ENCODE results near the gene PPM1F. TPM values are rescaled to one million over a fixed set of nuclear protein-coding genes. Genes with fewer than 3 reads are reported as not detected.

The PPM1F gene
- total and polyA plus RNA-seq, 2 donors (not counting 1 experiment from before 2014, with no cell fraction given) = 18.1 to 30.0 TPM

DNA sequence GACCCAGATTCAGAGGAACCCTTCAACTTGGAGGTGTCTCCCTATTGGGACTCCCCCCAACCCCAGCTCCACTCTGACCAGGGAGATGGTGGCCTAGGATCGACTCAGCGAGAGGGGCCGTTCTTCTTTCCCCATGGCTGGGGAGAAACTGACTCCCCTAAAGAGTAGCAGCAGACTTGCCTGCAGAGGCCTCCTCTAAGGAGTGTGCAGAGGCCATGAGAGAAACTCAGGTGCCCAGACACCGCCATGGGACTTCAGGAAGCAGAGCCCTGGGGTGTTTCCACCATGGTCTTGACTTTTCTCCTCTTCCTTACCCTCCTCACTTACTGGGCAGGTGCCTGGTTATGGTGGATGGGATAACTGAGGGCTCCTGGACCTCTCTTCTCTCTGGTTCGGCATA lies 32.6 kb upstream of the PPM1F start:
- H3K4me2 ChIP-seq (replicated peaks; ENCODE audit: low read depth, low read length, poor library complexity, severe bottlenecking) = no peak overlapping the region

DNA sequence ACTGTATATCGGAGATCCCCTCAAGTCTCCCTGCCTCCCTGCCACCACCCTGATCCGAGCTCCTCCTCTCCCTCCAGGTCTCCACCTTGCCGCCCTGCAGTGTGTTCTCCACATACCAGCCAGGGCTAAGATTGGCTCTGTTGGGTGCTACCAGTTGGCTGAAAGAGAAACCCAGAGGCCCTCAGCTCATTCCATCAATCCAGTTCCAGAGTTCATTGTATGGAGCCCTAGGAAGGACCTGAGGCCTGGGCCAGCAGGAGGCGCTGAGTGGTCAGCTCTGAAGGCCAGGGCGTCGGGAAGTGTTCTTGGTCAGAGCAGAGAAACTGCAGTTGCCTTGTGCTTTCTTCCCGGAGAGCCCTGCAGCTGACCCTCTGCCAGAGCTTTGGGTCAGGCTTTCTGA lies 32.1 kb upstream of the PPM1F start:
- CTCF ChIA-PET = interaction anchor here (1.1 to 1.5 kb wide), 2 partner anchors 33 to 77 kb away, joined by 5 read pairs; partner anchors contain the start of gene PPM1F
- Mint-ChIP-seq H3K4me3 (peak overlapping the region; percentile 50), H3K27ac (no peak overlapping the region)

More for the DNA sequence above, 32.6 kb upstream of the PPM1F start:
- H3K36me3 ChIP-seq (replicated peaks in 1 of 2; ENCODE audit: control extremely low read depth in 1 of 2, control insufficient read depth in 1 of 2, extremely low read depth in 1 of 2, insufficient read depth in 2 of 2, low read length in 1 of 2) = no peaks in the 10 kb centered on the region
- H3K9me3 ChIP-seq (ENCODE audit: control extremely low read depth in 1 of 3, control insufficient read depth in 2 of 3, insufficient read depth in 1 of 3, low read length in 2 of 3) = peaks cover 0 to 4% (median 0%) of the 10 kb centered on the region in 3 donors
- H3K79me2 ChIP-seq (ENCODE audit: control insufficient read depth, insufficient read depth, low read length) = peaks cover 33% of the 10 kb centered on the region
- ATAC-seq (ENCODE audit: low read depth) (no peak), DNase-seq (no peak)
- Mint-ChIP-seq H3K27ac (no peak overlapping the region), H3K9me3 (ENCODE audit: insufficient read depth) (no peaks in the 10 kb centered on the region), H3K4me1 (peaks cover 21% of the 10 kb centered on the region), H3K27me3 (no peaks in the 10 kb centered on the region), H3K4me3 (no peak overlapping the region)
- POLR2A ChIA-PET = no interaction called here
- WGBS (ENCODE audit: insufficient coverage) = 92% methylated on average over 3 of the region's 5 CpGs
- CTCF ChIA-PET = interaction anchor here (1.1 to 1.5 kb wide), 2 partner anchors 33 to 76 kb away, joined by 5 read pairs; partner anchors contain the start of gene PPM1F
- H3K27ac ChIP-seq (ENCODE audit: low read length in 2 of 2) = no peak overlapping the region
- H3K4me3 ChIP-seq (ENCODE audit: control extremely low read depth in 1 of 5, extremely low read depth in 1 of 5, insufficient read depth in 1 of 5, low read depth in 2 of 5, low read length in 4 of 5) = no peak overlapping the region
- H4K20me1 ChIP-seq (ENCODE audit: control insufficient read depth, insufficient read depth, low read length, poor library complexity, severe bottlenecking) = no peaks in the 10 kb centered on the region
- no peaks in the 10 kb centered on the region for H3K27me3 ChIP-seq (replicated peaks in 1 of 4; ENCODE audit: control extremely low read depth in 1 of 4, control insufficient read depth in 3 of 4, insufficient read depth in 4 of 4, low read length in 3 of 4)
- H2AFZ ChIP-seq (ENCODE audit: insufficient read depth, low read depth, low read length, poor library complexity, severe bottlenecking) = no peak overlapping the region
- peaks cover 14 to 18% of the 10 kb centered on the region in 2 donors for H3K4me1 ChIP-seq (ENCODE audit: control insufficient read depth in 2 of 2, insufficient read depth in 2 of 2, low read length in 2 of 2)
- intact Hi-C loops (cut with micrococcal nuclease) = no loop called here
- no peak overlapping the region for H3K9ac ChIP-seq (ENCODE audit: low read length)
- TF ChIP-seq, protein P1, sequence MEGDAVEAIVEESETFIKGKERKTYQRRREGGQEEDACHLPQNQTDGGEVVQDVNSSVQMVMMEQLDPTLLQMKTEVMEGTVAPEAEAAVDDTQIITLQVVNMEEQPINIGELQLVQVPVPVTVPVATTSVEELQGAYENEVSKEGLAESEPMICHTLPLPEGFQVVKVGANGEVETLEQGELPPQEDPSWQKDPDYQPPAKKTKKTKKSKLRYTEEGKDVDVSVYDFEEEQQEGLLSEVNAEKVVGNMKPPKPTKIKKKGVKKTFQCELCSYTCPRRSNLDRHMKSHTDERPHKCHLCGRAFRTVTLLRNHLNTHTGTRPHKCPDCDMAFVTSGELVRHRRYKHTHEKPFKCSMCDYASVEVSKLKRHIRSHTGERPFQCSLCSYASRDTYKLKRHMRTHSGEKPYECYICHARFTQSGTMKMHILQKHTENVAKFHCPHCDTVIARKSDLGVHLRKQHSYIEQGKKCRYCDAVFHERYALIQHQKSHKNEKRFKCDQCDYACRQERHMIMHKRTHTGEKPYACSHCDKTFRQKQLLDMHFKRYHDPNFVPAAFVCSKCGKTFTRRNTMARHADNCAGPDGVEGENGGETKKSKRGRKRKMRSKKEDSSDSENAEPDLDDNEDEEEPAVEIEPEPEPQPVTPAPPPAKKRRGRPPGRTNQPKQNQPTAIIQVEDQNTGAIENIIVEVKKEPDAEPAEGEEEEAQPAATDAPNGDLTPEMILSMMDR (IDR thresholded peaks at IDR 0.05) = no peak
- TF ChIP-seq EZH2 (IDR thresholded peaks at IDR 0.05; ENCODE audit: borderline replicate concordance, insufficient read depth, low read depth, low read length, poor library complexity, severe bottlenecking) = no peak

More for the DNA sequence above, 32.1 kb upstream of the PPM1F start:
- peaks cover 33% of the 10 kb centered on the region for H3K79me2 ChIP-seq (ENCODE audit: control insufficient read depth, insufficient read depth, low read length)
- Mint-ChIP-seq H3K4me1 (peaks cover 25% of the 10 kb centered on the region), H3K27me3 (no peaks in the 10 kb centered on the region), H3K9me3 (ENCODE audit: insufficient read depth) (no peaks in the 10 kb centered on the region)
- H3K9ac ChIP-seq (ENCODE audit: low read length) = no peak overlapping the region
- peaks cover 14 to 18% of the 10 kb centered on the region in 2 donors for H3K4me1 ChIP-seq (ENCODE audit: control insufficient read depth in 2 of 2, insufficient read depth in 2 of 2, low read length in 2 of 2)
- peaks cover 0 to 4% (median 0%) of the 10 kb centered on the region in 3 donors for H3K9me3 ChIP-seq (ENCODE audit: control extremely low read depth in 1 of 3, control insufficient read depth in 2 of 3, insufficient read depth in 1 of 3, low read length in 2 of 3)
- peak; percentile 10 for DNase-seq
- H2AFZ ChIP-seq (ENCODE audit: insufficient read depth, low read depth, low read length, poor library complexity, severe bottlenecking) = no peak overlapping the region
- ATAC-seq (ENCODE audit: low read depth) = no peak
- no peaks in the 10 kb centered on the region for H4K20me1 ChIP-seq (ENCODE audit: control insufficient read depth, insufficient read depth, low read length, poor library complexity, severe bottlenecking)
- H3K36me3 ChIP-seq (replicated peaks in 1 of 2; ENCODE audit: control extremely low read depth in 1 of 2, control insufficient read depth in 1 of 2, extremely low read depth in 1 of 2, insufficient read depth in 2 of 2, low read length in 1 of 2) = no peaks in the 10 kb centered on the region
- intact Hi-C loops (cut with micrococcal nuclease) = loop anchor here (5.0 kb wide), 1 partner anchor 48 kb away; no protein-coding TSS in a partner anchor
- WGBS (ENCODE audit: insufficient coverage) = 69% methylated on average over 4 of the region's 7 CpGs
- H3K4me2 ChIP-seq (replicated peaks; ENCODE audit: low read depth, low read length, poor library complexity, severe bottlenecking) = no peak overlapping the region
- H3K27me3 ChIP-seq (replicated peaks in 1 of 4; ENCODE audit: control extremely low read depth in 1 of 4, control insufficient read depth in 3 of 4, insufficient read depth in 4 of 4, low read length in 3 of 4) = no peaks in the 10 kb centered on the region
- H3K4me3 ChIP-seq (ENCODE audit: control extremely low read depth in 1 of 5, extremely low read depth in 1 of 5, insufficient read depth in 1 of 5, low read depth in 2 of 5, low read length in 4 of 5) = no peak overlapping the region
- POLR2A ChIA-PET = no interaction called here
- TF ChIP-seq, protein P1 (IDR thresholded peaks at IDR 0.05) = no peak
- TF ChIP-seq EZH2 (IDR thresholded peaks at IDR 0.05; ENCODE audit: borderline replicate concordance, insufficient read depth, low read depth, low read length, poor library complexity, severe bottlenecking) = no peak
- H3K27ac ChIP-seq (ENCODE audit: low read length in 2 of 2) = no peak overlapping the region

Measured in B cell (primary cell).